GM21529 (cell line): ENCODE data around the gene MAP3K20.
"Not testable (repeated sequence)": the region's sequence is repeated elsewhere in the genome, so short reads cannot be mapped to it uniquely, and the experiment has no call there.

Source experiments
- ATAC-seq: cut with Tn5 transposase; IDR thresholded peaks from one replicate; pipeline ENCODE4 v1.9.1; 2021; ENCODE audit not compliant: unreplicated experiment

MAP3K20 gene

DNA sequence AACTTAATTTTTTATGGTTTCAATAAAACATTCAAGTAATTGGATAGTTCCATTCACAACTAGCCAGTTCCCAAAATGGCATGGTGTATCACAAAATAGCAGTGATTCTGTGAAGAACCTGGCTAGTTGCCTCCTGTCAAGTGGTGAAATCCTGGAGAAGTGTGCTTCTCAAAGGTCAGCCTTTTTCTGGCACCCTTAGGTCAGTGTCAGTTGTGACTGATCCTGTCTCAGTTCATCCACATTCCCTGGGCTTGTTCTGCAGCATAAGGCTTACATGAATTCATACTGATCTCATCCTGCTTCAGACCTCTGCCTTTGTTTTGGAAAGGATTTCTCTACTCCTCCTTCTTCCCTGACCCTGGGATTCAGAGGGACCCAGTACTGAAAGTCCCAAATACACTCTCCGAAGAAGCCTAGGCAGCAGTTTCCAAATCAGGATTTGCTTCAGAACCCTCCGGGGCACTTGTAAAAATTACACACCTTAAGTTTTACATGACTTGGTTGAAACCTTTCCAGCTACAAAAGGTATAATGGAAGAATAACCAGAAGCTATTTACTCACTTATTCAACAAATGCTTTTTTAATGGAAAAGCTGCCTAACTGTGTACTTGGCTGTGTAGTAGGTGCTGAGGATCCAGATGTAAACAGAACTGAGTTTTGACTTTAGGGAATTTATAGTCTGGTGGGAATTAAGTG lies 11.0 kb downstream of the MAP3K20 start:
- no peak for ATAC-seq

DNA sequence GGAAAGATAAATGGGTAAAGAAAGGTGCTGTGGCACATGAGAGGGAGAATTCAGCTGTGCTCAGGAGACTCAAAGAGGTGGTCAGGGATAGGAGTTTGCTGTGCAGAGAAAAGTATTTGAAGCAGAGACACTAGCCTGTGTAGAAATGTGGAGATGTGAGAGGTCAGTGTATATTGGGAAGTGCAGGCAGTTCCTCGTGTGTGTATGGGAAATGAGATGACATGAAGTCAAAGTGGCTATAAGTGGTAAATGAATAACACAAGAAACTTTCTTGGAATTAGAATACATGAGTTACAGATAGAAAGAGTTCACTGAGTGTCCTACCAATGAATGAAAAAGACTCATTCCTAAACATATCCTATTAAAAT lies 11.6 kb downstream of the MAP3K20 start:
- ATAC-seq, result no peak

GRCh38 chr2:173087793-173088496 lies 12.3 kb downstream of the MAP3K20 start:
- no peak for ATAC-seq

DNA sequence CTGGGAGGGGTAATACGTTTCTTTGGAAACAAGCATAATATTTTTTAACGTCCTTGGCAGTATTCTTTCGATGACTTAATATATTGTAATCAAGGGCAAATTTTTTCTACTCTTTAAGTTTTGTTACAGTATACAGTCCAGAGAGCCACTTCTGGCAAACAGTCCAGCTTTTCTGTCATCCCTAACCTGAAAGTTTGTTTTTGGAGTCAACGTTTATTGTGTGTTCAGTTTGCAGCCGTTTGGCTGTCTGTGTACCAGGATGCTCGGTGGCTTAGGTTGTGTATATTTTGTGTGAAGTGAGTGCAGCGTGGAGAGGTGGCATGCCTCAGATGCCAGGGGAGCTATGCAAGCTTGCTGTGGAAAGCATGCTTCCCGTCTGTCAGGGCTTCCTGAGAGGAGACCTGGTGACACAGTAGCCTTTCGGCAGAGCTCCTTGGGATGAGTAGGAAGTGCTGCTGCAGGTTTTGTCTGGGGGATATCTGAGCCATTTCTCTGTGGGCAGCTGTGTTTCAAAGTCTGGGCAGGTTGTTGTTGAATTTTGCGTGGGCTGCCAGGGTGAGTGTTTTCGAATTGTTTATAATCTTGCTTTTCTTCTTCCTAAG lies 14.7 kb downstream of the MAP3K20 start:
- no peak for ATAC-seq

GRCh38 chr2:173090973-173091660 lies 15.5 kb downstream of the MAP3K20 start:
- ATAC-seq, result no peak

GRCh38 chr2:173091910-173092309 lies 16.3 kb downstream of the MAP3K20 start:
- ATAC-seq, result no peak

DNA sequence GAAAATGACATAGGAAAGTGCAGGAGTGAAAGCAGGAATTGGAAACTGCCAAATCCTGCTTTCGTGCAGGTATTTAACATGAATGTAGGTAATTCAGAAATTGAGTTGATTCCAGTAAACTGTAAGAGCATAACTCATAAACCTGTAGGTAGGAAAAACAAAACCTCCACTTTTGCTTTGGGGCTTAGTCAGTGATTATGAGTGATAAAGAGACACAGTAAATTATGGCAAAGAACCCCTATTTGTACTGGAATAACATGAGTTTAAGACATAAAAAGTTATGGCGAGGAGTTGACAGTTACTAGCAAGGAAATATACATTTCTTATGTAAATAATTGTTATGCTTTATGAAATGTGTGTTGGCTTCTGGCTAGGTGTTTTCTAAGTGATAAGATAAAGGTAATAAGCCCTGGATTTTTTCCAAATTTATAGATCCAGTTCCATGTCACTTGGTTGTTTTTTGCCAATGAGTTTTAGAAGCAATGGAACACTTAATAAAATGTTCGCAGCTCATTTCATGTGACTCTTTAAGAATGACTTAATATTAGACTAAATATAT lies 17.3 kb downstream of the MAP3K20 start:
- no peak for ATAC-seq

DNA sequence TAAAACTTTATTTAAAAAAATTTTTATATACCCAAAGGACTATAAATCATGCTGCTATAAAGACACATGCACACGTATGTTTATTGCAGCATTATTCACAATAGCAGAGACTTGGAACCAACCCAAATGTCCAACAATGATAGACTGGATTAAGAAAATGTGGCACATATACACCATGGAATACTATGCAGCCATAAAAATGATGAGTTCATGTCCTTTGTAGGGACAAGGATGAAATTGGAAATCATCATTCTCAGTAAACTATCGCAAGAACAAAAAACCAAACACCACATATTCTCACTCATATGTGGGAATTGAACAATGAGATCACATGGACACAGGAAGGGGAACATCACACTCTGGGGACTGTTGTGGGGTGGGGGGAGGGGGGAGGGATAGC lies 18.0 kb downstream of the MAP3K20 start:
- not testable (repeated sequence) for ATAC-seq

DNA sequence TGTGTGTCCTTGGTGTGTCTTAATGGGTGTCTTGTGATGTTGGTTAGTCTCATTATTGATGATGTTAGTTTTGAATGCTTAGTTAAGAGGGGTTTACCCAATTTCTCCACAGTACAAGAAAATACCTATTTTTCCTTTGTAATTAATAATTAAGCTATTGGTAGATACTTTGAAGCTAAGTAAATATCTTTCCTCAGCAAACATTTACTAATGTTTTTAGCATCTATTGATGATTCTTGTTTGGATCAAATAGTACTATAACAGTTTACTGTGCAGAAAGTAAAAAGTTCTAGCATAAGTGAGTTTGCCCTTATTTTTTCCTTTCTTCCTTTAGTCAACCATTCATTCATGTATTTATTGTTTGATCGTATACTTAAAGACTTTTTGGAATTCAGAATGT lies 19.1 kb downstream of the MAP3K20 start:
- ATAC-seq, result no peak

GRCh38 chr2:173095356-173095755 lies 19.7 kb downstream of the MAP3K20 start:
- no peak for ATAC-seq

GRCh38 chr2:173099271-173099670 lies 23.6 kb downstream of the MAP3K20 start:
- no peak for ATAC-seq

GRCh38 chr2:173099804-173100203 lies 24.2 kb downstream of the MAP3K20 start:
- ATAC-seq, result no peak

- peak; percentile 73 for ATAC-seq
These were observed 26.0 kb downstream of the MAP3K20 start for GRCh38 chr2:173101687-173102086.

GRCh38 chr2:173104156-173104555 lies 28.5 kb downstream of the MAP3K20 start:
- ATAC-seq, result no peak

DNA sequence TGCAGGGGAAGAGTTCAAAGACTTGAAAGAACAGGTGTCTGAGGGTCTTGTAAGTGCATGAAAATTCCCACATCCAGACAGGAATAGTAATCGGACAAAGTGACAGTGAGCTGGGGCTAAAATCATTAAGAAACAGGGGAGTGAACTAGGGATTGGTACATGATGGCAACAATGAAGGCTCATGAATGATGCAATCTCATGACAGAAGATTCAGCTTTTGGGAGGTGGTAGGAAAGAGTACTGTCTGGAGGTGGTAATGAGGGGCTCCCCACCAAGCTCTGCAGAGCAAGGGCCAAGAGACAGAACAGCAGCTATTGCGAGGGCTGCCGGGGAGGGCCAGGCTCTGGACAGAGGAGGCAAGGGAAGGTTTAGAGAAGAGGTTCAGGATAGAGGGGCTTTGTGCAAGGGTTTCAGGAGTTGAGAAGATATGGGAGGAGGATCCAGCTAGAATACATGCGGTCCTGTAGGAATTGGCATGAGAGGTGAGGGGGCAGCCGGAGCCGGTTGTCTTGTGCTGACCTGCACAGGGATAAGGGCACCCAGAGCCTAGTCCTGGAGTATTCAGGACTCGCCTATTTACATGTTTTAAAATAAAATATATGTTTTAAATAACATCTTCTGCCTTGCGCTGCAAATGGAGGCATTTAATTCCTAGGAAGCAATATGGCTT lies 31.4 kb downstream of the MAP3K20 start:
- ATAC-seq, result no peak

- ATAC-seq, result no peak
These were observed 32.0 kb downstream of the MAP3K20 start for GRCh38 chr2:173107629-173108022.

GRCh38 chr2:173109253-173110188 lies 33.9 kb downstream of the MAP3K20 start:
- ATAC-seq, result no peak

- no peak for ATAC-seq
These were observed 42.0 kb downstream of the MAP3K20 start for GRCh38 chr2:173117678-173118077.

DNA sequence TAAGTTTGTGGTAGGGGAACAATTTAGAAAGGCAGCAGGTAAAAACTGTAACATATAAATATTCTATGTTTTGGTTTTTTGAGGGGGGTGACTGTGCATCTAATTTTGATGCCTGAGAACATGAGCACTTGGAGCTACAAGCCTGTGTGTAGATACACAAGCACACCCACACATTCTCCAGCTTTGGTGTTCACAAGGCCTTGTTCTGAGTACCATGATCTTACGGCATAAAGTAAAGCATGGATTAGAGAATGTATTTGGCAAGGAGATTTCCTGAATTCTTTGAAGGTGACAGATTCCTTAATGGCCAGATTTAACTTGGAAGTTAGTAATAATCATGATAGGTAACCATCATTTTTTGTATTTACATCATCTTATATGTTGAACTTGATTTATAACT lies 42.7 kb downstream of the MAP3K20 start:
- ATAC-seq, result no peak
